HG02763 (cell line): Measurements from ENCODE around the gene MYOM1.
A peak's percentile ranks its signal among the peaks of the same experiment; 100 is the strongest.

Experiments
- ATAC-seq: cut with Tn5 transposase; IDR thresholded peaks from one replicate; pipeline ENCODE4 v1.9.1; 2021; ENCODE audit warnings: mild to moderate bottlenecking, moderate library complexity; ENCODE audit not compliant: unreplicated experiment

The MYOM1 gene

GRCh38 chr18:3250237-3251107 lies 30.7 kb upstream of the MYOM1 start:
- ATAC-seq: no peak

- ATAC-seq: no peak
Measured at GRCh38 chr18:3248658-3249359, 29.0 kb upstream of the MYOM1 start.

GRCh38 chr18:3248062-3248657 lies 28.4 kb upstream of the MYOM1 start:
- no peak for ATAC-seq

- peak; percentile 82 for ATAC-seq
Measured at GRCh38 chr18:3247240-3248061, 27.7 kb upstream of the MYOM1 start, which contains the start of gene MYL12A. Gene MYL12A, plus strand, starts transcription at chr18:3247801. Its CDS starts 5,447 bp downstream, at chr18:3253248.

GRCh38 chr18:3246635-3247239 lies 27.0 kb upstream of the MYOM1 start:
- no peak for ATAC-seq

- peak; percentile 40 for ATAC-seq
Measured at GRCh38 chr18:3245853-3246634, 26.3 kb upstream of the MYOM1 start.

- ATAC-seq: no peak
Measured at GRCh38 chr18:3245185-3245564, 25.4 kb upstream of the MYOM1 start.

GRCh38 chr18:3238742-3239141 lies 19.0 kb upstream of the MYOM1 start:
- no peak for ATAC-seq

GRCh38 chr18:3236470-3236869 lies 16.7 kb upstream of the MYOM1 start:
- ATAC-seq: no peak

GRCh38 chr18:3235846-3236245 lies 16.1 kb upstream of the MYOM1 start:
- ATAC-seq: no peak

- no peak for ATAC-seq
Measured at GRCh38 chr18:3234457-3234856, 14.7 kb upstream of the MYOM1 start.

- no peak for ATAC-seq
Measured at GRCh38 chr18:3233433-3234168, 13.8 kb upstream of the MYOM1 start.

GRCh38 chr18:3233004-3233403 lies 13.2 kb upstream of the MYOM1 start:
- ATAC-seq: no peak

GRCh38 chr18:3230401-3231334 lies 10.9 kb upstream of the MYOM1 start:
- no peak for ATAC-seq

GRCh38 chr18:3226048-3226447 lies 6.3 kb upstream of the MYOM1 start:
- no peak for ATAC-seq

- ATAC-seq: no peak
Measured at GRCh38 chr18:3225588-3225987, 5.8 kb upstream of the MYOM1 start.

GRCh38 chr18:3224223-3224622 lies 4.5 kb upstream of the MYOM1 start:
- ATAC-seq: no peak

GRCh38 chr18:3223356-3223755 lies 3.6 kb upstream of the MYOM1 start:
- ATAC-seq: no peak
